EL (cell line): Measurements from ENCODE around the gene AHDC1.

Experiments used
- DNase-seq: peaks from one replicate; pipeline ENCODE4 v3.0.0-alpha.2; 2016

Gene AHDC1

GRCh38 chr1:27526569-27527222 lies 77.2 kb downstream of the AHDC1 start:
- DNase-seq, result no peak

GRCh38 chr1:27525296-27526272 lies 78.4 kb downstream of the AHDC1 start:
- DNase-seq, result peak; percentile 66

- DNase-seq, result no peak
These were observed 80.5 kb downstream of the AHDC1 start for GRCh38 chr1:27523337-27524020.

GRCh38 chr1:27522432-27523336 lies 81.3 kb downstream of the AHDC1 start:
- no peak for DNase-seq

GRCh38 chr1:27521861-27522431 lies 82.0 kb downstream of the AHDC1 start:
- DNase-seq, result no peak

GRCh38 chr1:27521336-27521831 lies 82.6 kb downstream of the AHDC1 start:
- DNase-seq, result no peak

- no peak for DNase-seq
These were observed 83.3 kb downstream of the AHDC1 start for GRCh38 chr1:27520651-27521050.

- DNase-seq, result no peak
These were observed 84.3 kb downstream of the AHDC1 start for GRCh38 chr1:27519331-27520258.

- no peak for DNase-seq
These were observed 85.1 kb downstream of the AHDC1 start for GRCh38 chr1:27518808-27519207.

- no peak for DNase-seq
These were observed 85.8 kb downstream of the AHDC1 start for GRCh38 chr1:27517907-27518718.

GRCh38 chr1:27517301-27517700 lies 86.6 kb downstream of the AHDC1 start:
- no peak for DNase-seq

- no peak for DNase-seq
These were observed 88.3 kb downstream of the AHDC1 start for GRCh38 chr1:27515626-27516025.

- DNase-seq, result no peak
These were observed 90.0 kb downstream of the AHDC1 start for GRCh38 chr1:27513958-27514357.

- no peak for DNase-seq
These were observed 90.4 kb downstream of the AHDC1 start for GRCh38 chr1:27513528-27513927.

- no peak for DNase-seq
These were observed 94.5 kb downstream of the AHDC1 start for GRCh38 chr1:27509127-27510080.

- no peak for DNase-seq
These were observed 95.8 kb downstream of the AHDC1 start for GRCh38 chr1:27507960-27508665.

GRCh38 chr1:27506703-27507102 lies 97.2 kb downstream of the AHDC1 start:
- no peak for DNase-seq

- DNase-seq, result no peak
These were observed 98.6 kb downstream of the AHDC1 start for GRCh38 chr1:27505420-27505680.
